HG02970 (cell line): ENCODE results near the gene SERPINB5.
"Not testable (repeated sequence)": the region's sequence is repeated elsewhere in the genome, so short reads cannot be mapped to it uniquely, and the experiment has no call there.

Experiments
- ATAC-seq: cut with Tn5 transposase; IDR thresholded peaks from one replicate; pipeline ENCODE4 v1.9.1; 2021; ENCODE audit warnings: mild to moderate bottlenecking, moderate library complexity, moderate number of reproducible peaks; ENCODE audit not compliant: unreplicated experiment, low FRiP score

Gene SERPINB5

GRCh38 chr18:63476668-63477067 lies at the start of gene SERPINB5:
SERPINB5 (plus strand) TSS chr18:63476958; CDS start chr18:63484429, 7,471 bp downstream.
- ATAC-seq: no peak

- ATAC-seq: no peak
Measured at GRCh38 chr18:63427558-63427957, 49.2 kb upstream of the SERPINB5 start.

- ATAC-seq: no peak
Measured at GRCh38 chr18:63430526-63430925, 46.2 kb upstream of the SERPINB5 start.

- no peak for ATAC-seq
Measured at GRCh38 chr18:63431180-63431579, 45.6 kb upstream of the SERPINB5 start.

- ATAC-seq: no peak
Measured at GRCh38 chr18:63433334-63433866, 43.4 kb upstream of the SERPINB5 start.

GRCh38 chr18:63438181-63438580 lies 38.6 kb upstream of the SERPINB5 start:
- no peak for ATAC-seq

GRCh38 chr18:63439334-63439733 lies 37.4 kb upstream of the SERPINB5 start:
- ATAC-seq: no peak

- ATAC-seq: no peak
Measured at GRCh38 chr18:63440219-63440618, 36.5 kb upstream of the SERPINB5 start.

GRCh38 chr18:63440881-63441280 lies 35.9 kb upstream of the SERPINB5 start:
- no peak for ATAC-seq

GRCh38 chr18:63443829-63444228 lies 32.9 kb upstream of the SERPINB5 start:
- ATAC-seq: no peak

- ATAC-seq: no peak
Measured at GRCh38 chr18:63444580-63444979, 32.2 kb upstream of the SERPINB5 start.

- ATAC-seq: no peak
Measured at GRCh38 chr18:63445037-63445436, 31.7 kb upstream of the SERPINB5 start.

- no peak for ATAC-seq
Measured at GRCh38 chr18:63446266-63446665, 30.5 kb upstream of the SERPINB5 start.

GRCh38 chr18:63447066-63447465 lies 29.7 kb upstream of the SERPINB5 start:
- no peak for ATAC-seq

GRCh38 chr18:63449426-63449825 lies 27.3 kb upstream of the SERPINB5 start:
- no peak for ATAC-seq

- ATAC-seq: no peak
Measured at GRCh38 chr18:63451799-63452660, 24.7 kb upstream of the SERPINB5 start.

GRCh38 chr18:63452751-63453150 lies 24.0 kb upstream of the SERPINB5 start:
- ATAC-seq: not testable (repeated sequence)

- no peak for ATAC-seq
Measured at GRCh38 chr18:63454497-63454896, 22.3 kb upstream of the SERPINB5 start.

GRCh38 chr18:63457977-63458376 lies 18.8 kb upstream of the SERPINB5 start:
- no peak for ATAC-seq

- ATAC-seq: no peak
Measured at GRCh38 chr18:63460414-63460813, 16.3 kb upstream of the SERPINB5 start.

GRCh38 chr18:63464434-63464833 lies 12.3 kb upstream of the SERPINB5 start:
- ATAC-seq: no peak

GRCh38 chr18:63465059-63465458 lies 11.7 kb upstream of the SERPINB5 start:
- ATAC-seq: no peak
